GM20000 (cell line): Measurements from ENCODE around the gene IMMP2L.

Experiments
- DNase-seq: peaks from one replicate; pipeline ENCODE4 v3.0.0; 2012; ENCODE audit warnings: low spot score
- CTCF ChIP-seq: IDR thresholded peaks from 2 replicates; pipeline ENCODE4 v1.5.1; 2012; ENCODE audit warnings: mild to moderate bottlenecking, control low read depth; ENCODE audit errors: extremely low read depth, missing control alignments

The IMMP2L gene

GRCh38 chr7:111439977-111440376, 122.3 kb downstream of the IMMP2L start:
- TF ChIP-seq CTCF, result no peak
- DNase-seq, result no peak

GRCh38 chr7:111438369-111439289, 123.7 kb downstream of the IMMP2L start:
- TF ChIP-seq CTCF, result no peak
- no peak for DNase-seq

- no peak for TF ChIP-seq CTCF
- DNase-seq, result no peak
These were observed 124.6 kb downstream of the IMMP2L start for GRCh38 chr7:111437736-111438135.

- DNase-seq, result no peak
- TF ChIP-seq CTCF, result no peak
These were observed 125.7 kb downstream of the IMMP2L start for GRCh38 chr7:111436608-111437007.

GRCh38 chr7:111433426-111433825, 128.9 kb downstream of the IMMP2L start:
- no peak for DNase-seq
- TF ChIP-seq CTCF, result no peak

- no peak for TF ChIP-seq CTCF
- DNase-seq, result no peak
These were observed 132.5 kb downstream of the IMMP2L start for GRCh38 chr7:111429781-111430180.

- no peak for DNase-seq
- TF ChIP-seq CTCF, result no peak
These were observed 137.5 kb downstream of the IMMP2L start for GRCh38 chr7:111424768-111425167.
